ENCODE data around the gene WDR37. TPM values are rescaled to one million over a fixed set of nuclear protein-coding genes. Genes with fewer than 3 reads are reported as not detected.

The WDR37 gene
- total and polyA plus RNA-seq, 10 of the 15 experiments (the other 5 are each of a cell fraction or from before 2014, with no cell fraction given): 1.9 to 11.1 (median 7.1) TPM

DNA sequence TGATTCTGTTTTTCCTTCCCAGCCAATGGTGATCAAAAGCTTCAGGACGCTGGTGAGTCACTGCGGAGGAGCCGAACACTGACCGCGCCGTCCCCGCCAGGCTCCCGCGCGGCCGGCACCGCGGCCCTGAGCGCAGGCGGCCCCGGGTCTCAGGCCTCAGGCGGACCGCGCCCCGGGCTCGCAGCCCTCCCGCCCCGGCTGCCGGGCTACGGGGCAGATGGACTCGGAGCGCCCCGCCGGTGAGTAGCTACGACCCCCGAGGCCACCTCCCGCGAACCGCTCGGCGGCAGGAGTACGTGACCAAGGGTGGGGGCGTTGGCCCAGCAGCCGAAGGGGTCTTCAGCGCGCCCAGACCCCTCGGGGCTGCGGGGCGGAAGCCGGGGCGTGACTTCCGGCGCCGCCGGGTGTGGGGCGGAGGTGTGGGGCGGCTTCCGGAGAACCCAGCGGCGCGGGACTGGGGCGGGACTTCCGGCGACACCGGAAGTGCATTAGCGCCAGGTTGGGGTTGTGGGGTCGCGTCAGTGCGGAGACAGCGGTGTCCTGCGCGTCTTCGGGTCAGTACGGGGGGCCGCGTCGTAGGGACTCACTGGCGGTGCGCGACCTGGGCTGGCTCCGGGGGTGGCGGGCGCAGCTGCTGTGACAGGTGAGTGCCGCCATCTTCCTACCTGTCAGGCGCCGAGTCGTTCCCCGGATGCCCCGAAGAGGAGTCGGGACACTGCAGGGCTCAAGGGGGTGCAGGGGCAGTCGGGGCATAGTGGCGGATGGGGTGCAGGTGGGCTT is at the start of gene WDR37 (continued):
- TF ChIP-seq NFYB (IDR thresholded peaks at IDR 0.05; ENCODE audit: insufficient read depth, low read depth, low read length) (peak; percentile 43; the same call in 1 of the 2 replicates), CBX3 (IDR thresholded peaks at IDR 0.05; ENCODE audit: borderline replicate concordance, low read depth) (no peak)
- TF ChIP-seq, protein P1, sequence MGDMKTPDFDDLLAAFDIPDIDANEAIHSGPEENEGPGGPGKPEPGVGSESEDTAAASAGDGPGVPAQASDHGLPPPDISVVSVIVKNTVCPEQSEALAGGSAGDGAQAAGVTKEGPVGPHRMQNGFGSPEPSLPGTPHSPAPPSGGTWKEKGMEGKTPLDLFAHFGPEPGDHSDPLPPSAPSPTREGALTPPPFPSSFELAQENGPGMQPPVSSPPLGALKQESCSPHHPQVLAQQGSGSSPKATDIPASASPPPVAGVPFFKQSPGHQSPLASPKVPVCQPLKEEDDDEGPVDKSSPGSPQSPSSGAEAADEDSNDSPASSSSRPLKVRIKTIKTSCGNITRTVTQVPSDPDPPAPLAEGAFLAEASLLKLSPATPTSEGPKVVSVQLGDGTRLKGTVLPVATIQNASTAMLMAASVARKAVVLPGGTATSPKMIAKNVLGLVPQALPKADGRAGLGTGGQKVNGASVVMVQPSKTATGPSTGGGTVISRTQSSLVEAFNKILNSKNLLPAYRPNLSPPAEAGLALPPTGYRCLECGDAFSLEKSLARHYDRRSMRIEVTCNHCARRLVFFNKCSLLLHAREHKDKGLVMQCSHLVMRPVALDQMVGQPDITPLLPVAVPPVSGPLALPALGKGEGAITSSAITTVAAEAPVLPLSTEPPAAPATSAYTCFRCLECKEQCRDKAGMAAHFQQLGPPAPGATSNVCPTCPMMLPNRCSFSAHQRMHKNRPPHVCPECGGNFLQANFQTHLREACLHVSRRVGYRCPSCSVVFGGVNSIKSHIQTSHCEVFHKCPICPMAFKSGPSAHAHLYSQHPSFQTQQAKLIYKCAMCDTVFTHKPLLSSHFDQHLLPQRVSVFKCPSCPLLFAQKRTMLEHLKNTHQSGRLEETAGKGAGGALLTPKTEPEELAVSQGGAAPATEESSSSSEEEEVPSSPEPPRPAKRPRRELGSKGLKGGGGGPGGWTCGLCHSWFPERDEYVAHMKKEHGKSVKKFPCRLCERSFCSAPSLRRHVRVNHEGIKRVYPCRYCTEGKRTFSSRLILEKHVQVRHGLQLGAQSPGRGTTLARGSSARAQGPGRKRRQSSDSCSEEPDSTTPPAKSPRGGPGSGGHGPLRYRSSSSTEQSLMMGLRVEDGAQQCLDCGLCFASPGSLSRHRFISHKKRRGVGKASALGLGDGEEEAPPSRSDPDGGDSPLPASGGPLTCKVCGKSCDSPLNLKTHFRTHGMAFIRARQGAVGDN (IDR thresholded peaks at IDR 0.05): no peak; the same call in 1 of the 2 replicates

DNA sequence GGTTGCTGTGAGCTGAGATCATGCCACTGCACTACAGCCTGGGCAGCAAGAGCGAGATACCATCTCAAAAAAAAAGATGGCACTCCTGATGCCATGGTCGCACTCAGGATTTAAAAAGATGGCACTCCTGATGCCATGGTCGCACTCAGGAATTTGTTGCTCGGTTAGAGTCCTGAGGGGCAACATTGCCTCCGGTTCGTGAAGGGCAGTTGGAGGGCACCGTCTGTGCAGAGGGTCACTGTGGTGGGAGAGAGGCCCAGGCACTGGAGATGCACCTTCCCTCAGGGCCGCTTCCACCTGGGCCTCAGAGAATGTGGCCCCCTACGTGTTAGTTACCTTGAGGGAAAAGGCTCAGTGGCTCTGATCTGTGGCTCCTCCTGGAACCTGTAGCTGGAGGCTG is 49.6 kb upstream of the WDR37 start:
- peaks cover 5% of the 10 kb centered on the region for H3K9me3 ChIP-seq (replicated peaks; ENCODE audit: control insufficient read depth, insufficient read depth, low read length)
- no peak overlapping the region for H2AFZ ChIP-seq (ENCODE audit: control insufficient read depth, low read depth, low read length)
- no peaks in the 10 kb centered on the region for H3K4me1 ChIP-seq (ENCODE audit: control insufficient read depth, insufficient read depth, low read length)
- BruUV-seq (replicated peaks): no TSS peak
- H4K20me1 ChIP-seq (ENCODE audit: control insufficient read depth, insufficient read depth): no peaks in the 10 kb centered on the region; the same call in 1 of the 2 replicates
- ChIA-PET POLR2A (no interaction called here), SMC1A (ENCODE audit: uncharacterized antibody, unreplicated experiment) (no interaction called here), CTCF (no interaction called here), RAD21 (ENCODE audit: unreplicated experiment) (no interaction called here)
- no peak for TF ChIP-seq KDM1A (IDR thresholded peaks at IDR 0.05; ENCODE audit: borderline replicate concordance)
- TF ChIP-seq IRF4 (IDR thresholded peaks at IDR 0.05; ENCODE audit: low read depth, low read length): no peak
- 98% methylated on average over 9 of the region's 9 CpGs for WGBS (ENCODE audit: insufficient coverage, insufficient replicate concordance, low lambda C conversion rate, missing lambda C conversion rate)
- H3K4me2 ChIP-seq (ENCODE audit: control insufficient read depth, insufficient read depth): no peak overlapping the region
- no peak overlapping the region for H3K27ac ChIP-seq (ENCODE audit: control insufficient read depth, insufficient read depth)
- intact Hi-C loops (cut with micrococcal nuclease; ENCODE audit: unreplicated experiment): no loop called here
- no peaks in the 10 kb centered on the region for H3K27me3 ChIP-seq (replicated peaks in 1 of 2; ENCODE audit: control insufficient read depth in 2 of 2, insufficient read depth in 2 of 2, low read length in 1 of 2)
- in situ Hi-C loops (cut with MboI): no loop called here
- H3K4me3 ChIP-seq: no peak overlapping the region
- ATAC-seq (no peak), FAIRE-seq (no peak), DNase-seq (ENCODE audit: low read depth, low spot score) (no peak)
- peaks cover 45 to 54% of the 10 kb centered on the region in 2 experiments for H3K36me3 ChIP-seq (ENCODE audit: control insufficient read depth in 2 of 2, insufficient read depth in 2 of 2, low read length in 1 of 2)
- H3K79me2 ChIP-seq (ENCODE audit: control insufficient read depth, insufficient read depth, low read length): peaks cover 13% of the 10 kb centered on the region
- no peak overlapping the region for H3K9ac ChIP-seq (ENCODE audit: control insufficient read depth, insufficient read depth, low read length)

All from GM12878 (cell line).